ENCODE results near the gene GAS2L1.
A peak's percentile ranks its signal among the peaks of the same experiment; 100 is the strongest.

GAS2L1 gene

GRCh38 chr22:29302681-29303465, 3.6 kb upstream of the GAS2L1 start:
- TF ChIP-seq CTCF (IDR thresholded peaks at IDR 0.05; ENCODE audit: unreplicated experiment in 3 of 3): no peak
- Mint-ChIP-seq H3K9me3 (no peaks in the 10 kb centered on the region), H3K27me3 (ENCODE audit: low read depth) (peaks cover 3% of the 10 kb centered on the region), H3K4me3 (no peak overlapping the region), H3K4me1 (no peaks in the 10 kb centered on the region), H3K27ac (no peak overlapping the region), H3K36me3 (ENCODE audit: low read depth) (peaks cover 37% of the 10 kb centered on the region)

- Mint-ChIP-seq H3K27me3 (ENCODE audit: low read depth) (peaks cover 3% of the 10 kb centered on the region), H3K4me3 (peak overlapping the region; percentile 84 to 88 (median 85)), H3K27ac (peak overlapping the region in 2 of 3 experiments; percentile 55 to 90), H3K4me1 (no peaks in the 10 kb centered on the region), H3K36me3 (ENCODE audit: low read depth) (peaks cover 8% of the 10 kb centered on the region), H3K9me3 (no peaks in the 10 kb centered on the region)
- no peak for TF ChIP-seq CTCF (IDR thresholded peaks at IDR 0.05; ENCODE audit: unreplicated experiment in 3 of 3)
Observed at GRCh38 chr22:29305836-29306174, 645 bp upstream of the GAS2L1 start.

- peaks cover 9% of the 10 kb centered on the region for H3K27me3 Mint-ChIP-seq (ENCODE audit: low read depth)
- TF ChIP-seq CTCF (IDR thresholded peaks at IDR 0.05; ENCODE audit: unreplicated experiment in 3 of 3): no peak
- no peaks in the 10 kb centered on the region for H3K4me1 Mint-ChIP-seq
- peak overlapping the region; percentile 90 to 96 (median 96) for H3K4me3 Mint-ChIP-seq
- no peaks in the 10 kb centered on the region for H3K9me3 Mint-ChIP-seq
- no peaks in the 10 kb centered on the region for H3K36me3 Mint-ChIP-seq (ENCODE audit: low read depth)
- peak overlapping the region in 2 of 3 experiments; percentile 35 to 51 for H3K27ac Mint-ChIP-seq
Observed at GRCh38 chr22:29306835-29307595, 565 bp downstream of the GAS2L1 start.

GRCh38 chr22:29307596-29308147, 1.2 kb downstream of the GAS2L1 start:
- TF ChIP-seq CTCF (IDR thresholded peaks at IDR 0.05; ENCODE audit: unreplicated experiment in 3 of 3): no peak
- Mint-ChIP-seq H3K36me3 (ENCODE audit: low read depth) (no peaks in the 10 kb centered on the region), H3K4me3 (peak overlapping the region; percentile 90 to 96 (median 96)), H3K27me3 (ENCODE audit: low read depth) (peaks cover 16% of the 10 kb centered on the region), H3K4me1 (peaks cover 3% of the 10 kb centered on the region), H3K9me3 (no peaks in the 10 kb centered on the region), H3K27ac (peak overlapping the region in 2 of 3 experiments; percentile 35 to 51)

- Mint-ChIP-seq H3K27me3 (ENCODE audit: low read depth) (peaks cover 22% of the 10 kb centered on the region), H3K4me3 (peak overlapping the region; percentile 90 to 96 (median 96)), H3K27ac (no peak overlapping the region), H3K9me3 (no peaks in the 10 kb centered on the region), H3K4me1 (peaks cover 7% of the 10 kb centered on the region), H3K36me3 (ENCODE audit: low read depth) (no peaks in the 10 kb centered on the region)
- no peak for TF ChIP-seq CTCF (IDR thresholded peaks at IDR 0.05; ENCODE audit: unreplicated experiment in 3 of 3)
Observed at GRCh38 chr22:29308148-29308790, 1.8 kb downstream of the GAS2L1 start.

All from nephron (organoid).